Measurements from ENCODE around the gene PACS2. TPM values are rescaled to one million over a fixed set of nuclear protein-coding genes. Genes with fewer than 3 reads are reported as not detected.

Gene PACS2
- total RNA-seq, 1 donor from 2014 or later: 60.0 TPM

- Histone ChIP-seq H3K9me3 (ENCODE audit: control insufficient read depth in 3 of 3, low read length in 3 of 3) (no peaks in the 10 kb centered on the region), H3K4me3 (ENCODE audit: low read length in 3 of 3) (no peak overlapping the region), H3K27ac (ENCODE audit: low read depth, low read length) (no peak overlapping the region), H3K9ac (ENCODE audit: low read depth in 1 of 3, low read length in 3 of 3) (peak overlapping the region in 1 of 3 donors; percentile 54), H3K36me3 (ENCODE audit: control insufficient read depth in 3 of 3, insufficient read depth in 3 of 3, low read length in 3 of 3) (peaks cover 19 to 38% (median 35%) of the 10 kb centered on the region in 3 donors), H3K27me3 (ENCODE audit: control insufficient read depth in 3 of 3, insufficient read depth in 3 of 3, low read length in 3 of 3) (no peaks in the 10 kb centered on the region), H3K4me1 (ENCODE audit: control insufficient read depth in 3 of 3, insufficient read depth in 3 of 3, low read length in 3 of 3) (peaks cover 16 to 36% (median 23%) of the 10 kb centered on the region in 3 donors)
Observed at GRCh38 chr14:105388976-105389375, 74.4 kb downstream of the PACS2 start.

GRCh38 chr14:105389534-105389933, 75.0 kb downstream of the PACS2 start:
- peaks cover 17 to 37% (median 31%) of the 10 kb centered on the region in 3 donors for H3K36me3 ChIP-seq (ENCODE audit: control insufficient read depth in 3 of 3, insufficient read depth in 3 of 3, low read length in 3 of 3)
- H3K4me1 ChIP-seq (ENCODE audit: control insufficient read depth in 3 of 3, insufficient read depth in 3 of 3, low read length in 3 of 3): peaks cover 16 to 36% (median 23%) of the 10 kb centered on the region in 3 donors

DNA sequence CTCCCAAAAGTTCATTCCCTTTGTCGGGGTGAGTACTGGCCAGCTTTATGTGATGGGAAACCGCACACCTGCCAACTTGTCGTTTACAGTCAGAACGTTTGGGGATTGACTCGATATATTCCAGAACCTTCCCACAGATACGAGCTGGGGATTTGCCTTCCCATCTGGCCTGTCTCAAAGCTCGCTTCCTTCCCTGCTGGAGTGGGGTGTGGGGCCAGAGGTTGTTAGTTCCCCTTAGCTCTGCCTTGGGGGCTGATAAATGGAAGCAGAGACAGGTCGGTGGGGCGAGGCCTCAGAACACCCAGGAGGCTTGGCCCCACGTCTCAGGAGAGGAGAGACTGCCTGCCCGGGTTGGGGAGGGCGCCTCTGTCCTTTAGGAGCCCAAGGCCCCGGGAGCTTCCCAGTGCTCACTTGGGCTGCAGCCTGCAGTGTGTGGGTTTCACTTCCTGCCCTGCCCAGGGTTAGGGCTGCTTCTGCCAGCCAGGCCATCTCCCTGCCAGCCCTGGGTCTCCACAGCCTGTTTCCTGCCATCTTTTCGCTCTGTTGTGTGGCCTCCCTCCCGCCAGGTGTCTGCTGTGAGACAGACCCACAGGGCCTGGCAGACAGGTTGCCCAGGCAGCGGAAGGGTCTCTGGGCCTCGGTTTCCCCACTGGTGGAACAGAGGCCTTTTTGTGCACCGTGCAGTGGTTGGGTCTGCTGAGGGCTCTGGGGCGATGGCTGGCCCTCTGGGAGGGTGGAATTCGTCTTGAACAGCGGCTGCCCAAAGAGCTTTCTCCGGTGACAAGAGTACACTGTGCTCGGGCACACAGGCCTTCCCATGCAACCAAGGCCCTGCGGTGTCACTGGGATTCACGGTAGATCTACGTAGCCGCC, 75.7 kb downstream of the PACS2 start:
- Histone ChIP-seq H3K27me3 (ENCODE audit: control insufficient read depth in 3 of 3, insufficient read depth in 3 of 3, low read length in 3 of 3) (no peaks in the 10 kb centered on the region), H3K9me3 (ENCODE audit: control insufficient read depth in 3 of 3, low read length in 3 of 3) (no peaks in the 10 kb centered on the region), H3K27ac (ENCODE audit: low read depth, low read length) (peak overlapping the region; percentile 56), H3K36me3 (ENCODE audit: control insufficient read depth in 3 of 3, insufficient read depth in 3 of 3, low read length in 3 of 3) (peaks cover 19 to 36% (median 25%) of the 10 kb centered on the region in 3 donors), H3K4me1 (ENCODE audit: control insufficient read depth in 3 of 3, insufficient read depth in 3 of 3, low read length in 3 of 3) (peaks cover 16 to 36% (median 23%) of the 10 kb centered on the region in 3 donors), H3K9ac (ENCODE audit: low read depth in 1 of 3, low read length in 3 of 3) (peak overlapping the region in 1 of 3 donors; percentile 54), H3K4me3 (ENCODE audit: low read length in 3 of 3) (no peak overlapping the region)

More at GRCh38 chr14:105389534-105389933, 75.0 kb downstream of the PACS2 start:
- Histone ChIP-seq H3K9me3 (ENCODE audit: control insufficient read depth in 3 of 3, low read length in 3 of 3) (no peaks in the 10 kb centered on the region), H3K9ac (ENCODE audit: low read depth in 1 of 3, low read length in 3 of 3) (peak overlapping the region in 1 of 3 donors; percentile 54), H3K27me3 (ENCODE audit: control insufficient read depth in 3 of 3, insufficient read depth in 3 of 3, low read length in 3 of 3) (no peaks in the 10 kb centered on the region), H3K4me3 (ENCODE audit: low read length in 3 of 3) (no peak overlapping the region), H3K27ac (ENCODE audit: low read depth, low read length) (peak overlapping the region; percentile 56)

DNA sequence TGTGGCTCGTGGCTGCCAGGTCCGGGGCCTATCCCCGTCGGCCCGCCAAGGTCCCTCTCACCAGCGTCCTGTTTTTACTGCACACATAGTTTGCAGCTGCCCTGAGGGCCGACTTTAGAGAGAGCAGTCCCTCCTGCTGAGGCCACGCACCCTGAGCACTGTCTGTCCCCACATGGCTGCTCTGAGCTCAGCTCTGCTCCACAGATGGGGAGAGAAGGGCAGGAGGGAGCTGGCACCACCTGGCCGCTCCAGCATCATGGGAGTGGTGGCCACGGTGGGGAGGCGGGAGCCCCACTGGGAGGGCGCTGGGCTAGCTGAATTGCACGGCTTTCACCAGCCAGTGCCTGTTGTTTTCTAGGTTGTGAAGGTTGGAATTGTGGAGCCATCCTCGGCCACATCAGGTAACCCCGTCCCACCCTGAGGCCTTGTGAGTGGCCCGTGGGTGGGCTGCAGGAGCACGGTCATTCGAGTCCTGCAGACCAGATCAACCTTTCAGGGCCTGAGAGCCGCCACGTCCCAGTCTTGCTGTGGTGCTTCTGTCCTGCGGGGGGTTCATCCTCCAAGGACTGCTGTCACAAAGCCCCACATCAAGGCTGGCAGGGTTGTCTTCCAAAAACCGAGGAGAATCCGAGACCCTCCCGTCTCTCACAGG, 76.4 kb downstream of the PACS2 start:
- Histone ChIP-seq H3K27ac (ENCODE audit: low read depth, low read length) (peak overlapping the region; percentile 56), H3K36me3 (ENCODE audit: control insufficient read depth in 3 of 3, insufficient read depth in 3 of 3, low read length in 3 of 3) (peaks cover 14 to 34% (median 21%) of the 10 kb centered on the region in 3 donors), H3K9me3 (ENCODE audit: control insufficient read depth in 3 of 3, low read length in 3 of 3) (no peaks in the 10 kb centered on the region), H3K4me3 (ENCODE audit: low read length in 3 of 3) (no peak overlapping the region), H3K4me1 (ENCODE audit: control insufficient read depth in 3 of 3, insufficient read depth in 3 of 3, low read length in 3 of 3) (peaks cover 16 to 36% (median 23%) of the 10 kb centered on the region in 3 donors), H3K9ac (ENCODE audit: low read depth in 1 of 3, low read length in 3 of 3) (peak overlapping the region in 1 of 3 donors; percentile 54), H3K27me3 (ENCODE audit: control insufficient read depth in 3 of 3, insufficient read depth in 3 of 3, low read length in 3 of 3) (no peaks in the 10 kb centered on the region)

DNA sequence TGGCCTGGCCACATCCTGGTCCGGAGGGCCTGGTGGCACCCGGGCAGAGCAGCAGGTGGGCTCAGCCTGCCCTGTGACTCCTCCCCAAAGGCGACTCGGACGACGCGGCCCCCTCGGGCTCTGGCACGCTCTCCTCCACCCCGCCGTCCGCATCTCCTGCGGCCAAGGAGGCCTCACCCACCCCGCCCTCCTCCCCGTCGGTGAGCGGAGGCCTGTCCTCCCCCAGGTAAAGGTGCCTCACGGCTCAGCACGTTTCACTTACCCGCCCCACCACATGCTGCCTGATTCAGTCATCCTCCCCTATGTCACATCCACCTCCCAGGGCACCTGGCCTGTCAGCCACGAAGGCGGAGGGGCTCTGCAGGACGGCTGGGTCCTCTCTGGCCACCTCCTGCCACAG, 77.0 kb downstream of the PACS2 start:
- Histone ChIP-seq H3K36me3 (ENCODE audit: control insufficient read depth in 3 of 3, insufficient read depth in 3 of 3, low read length in 3 of 3) (peaks cover 13 to 29% (median 21%) of the 10 kb centered on the region in 3 donors), H3K4me1 (ENCODE audit: control insufficient read depth in 3 of 3, insufficient read depth in 3 of 3, low read length in 3 of 3) (peaks cover 16 to 36% (median 23%) of the 10 kb centered on the region in 3 donors), H3K9me3 (ENCODE audit: control insufficient read depth in 3 of 3, low read length in 3 of 3) (no peaks in the 10 kb centered on the region), H3K9ac (ENCODE audit: low read depth in 1 of 3, low read length in 3 of 3) (no peak overlapping the region), H3K27ac (ENCODE audit: low read depth, low read length) (no peak overlapping the region), H3K27me3 (ENCODE audit: control insufficient read depth in 3 of 3, insufficient read depth in 3 of 3, low read length in 3 of 3) (no peaks in the 10 kb centered on the region), H3K4me3 (ENCODE audit: low read length in 3 of 3) (no peak overlapping the region)

GRCh38 chr14:105392131-105393090, 77.9 kb downstream of the PACS2 start:
- H3K4me1 ChIP-seq (ENCODE audit: control insufficient read depth in 3 of 3, insufficient read depth in 3 of 3, low read length in 3 of 3): peaks cover 18 to 43% (median 29%) of the 10 kb centered on the region in 3 donors

GRCh38 chr14:105393151-105393550, 78.6 kb downstream of the PACS2 start:
- H3K27me3 ChIP-seq (ENCODE audit: control insufficient read depth in 3 of 3, insufficient read depth in 3 of 3, low read length in 3 of 3): no peaks in the 10 kb centered on the region
- H3K4me3 ChIP-seq (ENCODE audit: low read length in 3 of 3): no peak overlapping the region
- H3K36me3 ChIP-seq (ENCODE audit: control insufficient read depth in 3 of 3, insufficient read depth in 3 of 3, low read length in 3 of 3): peaks cover 6 to 20% (median 14%) of the 10 kb centered on the region in 3 donors
- H3K9ac ChIP-seq (ENCODE audit: low read depth in 1 of 3, low read length in 3 of 3): no peak overlapping the region
- H3K4me1 ChIP-seq (ENCODE audit: control insufficient read depth in 3 of 3, insufficient read depth in 3 of 3, low read length in 3 of 3): peaks cover 24 to 43% (median 33%) of the 10 kb centered on the region in 3 donors
- H3K27ac ChIP-seq (ENCODE audit: low read depth, low read length): no peak overlapping the region
- H3K9me3 ChIP-seq (ENCODE audit: control insufficient read depth in 3 of 3, low read length in 3 of 3): no peaks in the 10 kb centered on the region

More at GRCh38 chr14:105392131-105393090, 77.9 kb downstream of the PACS2 start:
- Histone ChIP-seq H3K9me3 (ENCODE audit: control insufficient read depth in 3 of 3, low read length in 3 of 3) (no peaks in the 10 kb centered on the region), H3K27me3 (ENCODE audit: control insufficient read depth in 3 of 3, insufficient read depth in 3 of 3, low read length in 3 of 3) (no peaks in the 10 kb centered on the region), H3K27ac (ENCODE audit: low read depth, low read length) (no peak overlapping the region), H3K36me3 (ENCODE audit: control insufficient read depth in 3 of 3, insufficient read depth in 3 of 3, low read length in 3 of 3) (peaks cover 10 to 22% (median 18%) of the 10 kb centered on the region in 3 donors), H3K4me3 (ENCODE audit: low read length in 3 of 3) (no peak overlapping the region), H3K9ac (ENCODE audit: low read depth in 1 of 3, low read length in 3 of 3) (no peak overlapping the region)

GRCh38 chr14:105394714-105395537, 80.4 kb downstream of the PACS2 start:
- H3K4me1 ChIP-seq (ENCODE audit: control insufficient read depth in 3 of 3, insufficient read depth in 3 of 3, low read length in 3 of 3): peaks cover 25 to 38% (median 33%) of the 10 kb centered on the region in 3 donors

GRCh38 chr14:105395538-105395854, 80.9 kb downstream of the PACS2 start:
- H3K27ac ChIP-seq (ENCODE audit: low read depth, low read length): no peak overlapping the region
- H3K4me1 ChIP-seq (ENCODE audit: control insufficient read depth in 3 of 3, insufficient read depth in 3 of 3, low read length in 3 of 3): peaks cover 23 to 37% (median 33%) of the 10 kb centered on the region in 3 donors
- no peaks in the 10 kb centered on the region for H3K9me3 ChIP-seq (ENCODE audit: control insufficient read depth in 3 of 3, low read length in 3 of 3)
- H3K36me3 ChIP-seq (ENCODE audit: control insufficient read depth in 3 of 3, insufficient read depth in 3 of 3, low read length in 3 of 3): peaks cover 4 to 32% (median 16%) of the 10 kb centered on the region in 3 donors
- no peak overlapping the region for H3K4me3 ChIP-seq (ENCODE audit: low read length in 3 of 3)
- H3K9ac ChIP-seq (ENCODE audit: low read depth in 1 of 3, low read length in 3 of 3): no peak overlapping the region
- H3K27me3 ChIP-seq (ENCODE audit: control insufficient read depth in 3 of 3, insufficient read depth in 3 of 3, low read length in 3 of 3): no peaks in the 10 kb centered on the region

More at GRCh38 chr14:105394714-105395537, 80.4 kb downstream of the PACS2 start:
- no peaks in the 10 kb centered on the region for H3K27me3 ChIP-seq (ENCODE audit: control insufficient read depth in 3 of 3, insufficient read depth in 3 of 3, low read length in 3 of 3)
- H3K27ac ChIP-seq (ENCODE audit: low read depth, low read length): no peak overlapping the region
- H3K9me3 ChIP-seq (ENCODE audit: control insufficient read depth in 3 of 3, low read length in 3 of 3): no peaks in the 10 kb centered on the region
- no peak overlapping the region for H3K4me3 ChIP-seq (ENCODE audit: low read length in 3 of 3)
- peaks cover 4 to 26% (median 14%) of the 10 kb centered on the region in 3 donors for H3K36me3 ChIP-seq (ENCODE audit: control insufficient read depth in 3 of 3, insufficient read depth in 3 of 3, low read length in 3 of 3)
- H3K9ac ChIP-seq (ENCODE audit: low read depth in 1 of 3, low read length in 3 of 3): no peak overlapping the region

All from skeletal muscle tissue (tissue), 4 donors.